DND-41 (cell line): Measurements from ENCODE around the gene DNAJC6.

Source experiments
- ATAC-seq: fragments of 200-7000 bp; cut with Tn5 transposase; 3 replicates; pipeline ENCODE4 v1.9.1; 2021; ENCODE audit warnings: low read depth; ENCODE audit not compliant: insufficient read depth
- DNase-seq: peaks from one replicate; pipeline ENCODE4 v3.0.0-alpha.2; 2020
- H2AFZ ChIP-seq: 2 replicates; pipeline ENCODE4 v1.6.0; 2012; ENCODE audit warnings: low read depth, low read length
- H3K27ac ChIP-seq: 2 replicates; pipeline ENCODE4 v1.5.1; 2012; ENCODE audit warnings: low read length, inconsistent platforms
- H3K27me3 ChIP-seq: fragments of 200-600 bp; sonication (generic); 2 replicates; pipeline ENCODE4 v1.6.0; 2012; ENCODE audit warnings: low read length, mild to moderate bottlenecking, inconsistent platforms; ENCODE audit not compliant: insufficient read depth, poor library complexity
- H3K36me3 ChIP-seq: 2 replicates; pipeline ENCODE4 v1.5.1; 2012; ENCODE audit warnings: low read length, inconsistent platforms; ENCODE audit not compliant: insufficient read depth
- H3K4me1 ChIP-seq: 2 replicates; pipeline ENCODE4 v1.5.1; 2012; ENCODE audit warnings: mild to moderate bottlenecking, low read length; ENCODE audit not compliant: insufficient read depth
- H3K4me2 ChIP-seq: 2 replicates; pipeline ENCODE4 v1.6.0; 2012; ENCODE audit warnings: mild to moderate bottlenecking, moderate library complexity, low read length, inconsistent platforms; ENCODE audit not compliant: insufficient read depth
- H3K4me3 ChIP-seq, 2 experiments: fragments of 200-600 bp in 1 of 2; shearing (Covaris generic) in 1 of 2; 2 replicates each; pipeline ENCODE4 v1.5.1; 2012 to 2016; ENCODE audit warnings: inconsistent platforms in 2 of 2, low read length in 2 of 2, mild to moderate bottlenecking in 2 of 2, low read depth in 1 of 2, moderate library complexity in 1 of 2
- H3K79me2 ChIP-seq: 2 replicates; pipeline ENCODE4 v1.6.0; 2012; ENCODE audit warnings: low read length, inconsistent platforms; ENCODE audit not compliant: insufficient read depth
- H3K9ac ChIP-seq: 2 replicates; pipeline ENCODE4 v1.6.0; 2012; ENCODE audit warnings: low read depth, mild to moderate bottlenecking, inconsistent platforms, low read length, moderate library complexity
- H3K9me3 ChIP-seq: 2 replicates; pipeline ENCODE4 v1.5.1; 2012; ENCODE audit warnings: low read length, moderate library complexity, mild to moderate bottlenecking, inconsistent platforms; ENCODE audit not compliant: insufficient read depth, severe bottlenecking
- H4K20me1 ChIP-seq: 2 replicates; pipeline ENCODE4 v1.6.0; 2012; ENCODE audit warnings: low read length; ENCODE audit not compliant: insufficient read depth
- CTCF ChIP-seq: IDR thresholded peaks from 2 replicates; pipeline ENCODE4 v1.5.1; 2012; ENCODE audit warnings: borderline replicate concordance, low read length, moderate library complexity, mild to moderate bottlenecking; ENCODE audit not compliant: poor library complexity, severe bottlenecking; ENCODE audit errors: extremely low read depth
- EZH2 ChIP-seq: IDR thresholded peaks from 3 replicates; pipeline ENCODE4 v1.6.1; 2012; ENCODE audit warnings: borderline replicate concordance, low read depth, mild to moderate bottlenecking, moderate library complexity, low read length, inconsistent platforms; ENCODE audit not compliant: severe bottlenecking

Gene DNAJC6

DNA sequence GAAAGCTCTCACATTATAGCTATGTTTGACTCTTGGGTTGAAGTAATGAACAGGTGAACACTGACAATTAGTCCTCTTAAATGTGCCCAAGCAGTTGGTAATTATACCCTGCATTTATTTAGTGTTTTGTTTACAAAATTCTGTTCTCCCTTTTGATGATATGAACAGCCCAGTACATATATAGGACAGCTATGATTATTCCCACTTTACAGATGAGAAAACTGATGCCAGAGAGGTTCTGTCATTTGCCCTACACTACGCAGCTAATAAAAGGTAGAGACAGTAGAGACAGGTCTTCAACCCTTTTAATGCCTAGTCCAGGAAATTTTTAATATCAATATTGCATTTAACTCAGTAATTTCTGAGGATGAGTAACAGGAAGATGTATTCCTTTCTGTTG, 46.1 kb upstream of the DNAJC6 start:
- H3K27me3 ChIP-seq = no peaks in the 10 kb centered on the region
- H3K4me3 ChIP-seq = no peak overlapping the region

DNA sequence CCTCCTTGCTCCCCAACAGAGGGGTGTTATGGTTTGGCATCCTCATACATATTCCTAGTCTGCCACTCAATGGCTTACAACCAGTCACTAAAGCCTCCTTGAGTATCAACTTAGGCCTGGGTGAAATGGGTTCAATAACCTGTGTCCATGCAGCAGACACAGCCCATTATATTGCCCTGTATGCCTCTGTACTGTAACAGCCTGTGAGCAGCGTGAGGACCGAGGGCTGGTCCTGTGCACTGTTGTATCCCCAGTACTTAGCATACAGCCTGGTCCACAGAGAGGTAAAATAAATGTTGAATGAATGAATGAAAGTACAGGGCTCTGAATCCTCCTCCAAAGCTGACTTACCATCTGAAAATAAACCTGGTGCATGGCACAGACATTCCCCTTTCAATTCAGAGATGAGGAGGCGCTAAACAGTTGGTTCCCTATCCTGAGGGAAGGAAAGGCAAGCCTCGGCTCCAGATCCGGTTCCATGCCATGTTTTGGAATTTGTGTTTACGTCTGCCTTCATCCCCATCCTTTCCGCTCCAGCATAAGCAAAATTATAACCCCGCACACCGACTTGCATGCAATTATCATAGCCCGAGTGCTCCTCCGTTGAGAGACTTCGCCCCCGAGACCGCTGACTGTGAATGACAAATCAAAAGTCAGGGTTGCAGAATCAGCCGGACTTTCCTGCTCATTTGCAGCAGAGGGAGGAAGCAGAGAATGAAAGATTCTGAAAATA, 45.0 kb upstream of the DNAJC6 start:
- Histone ChIP-seq H3K9me3 (no peaks in the 10 kb centered on the region), H3K4me1 (no peaks in the 10 kb centered on the region), H3K4me3 (no peak overlapping the region), H3K9ac (no peak overlapping the region), H3K27ac (no peak overlapping the region), H3K4me2 (no peak overlapping the region), H2AFZ (no peak overlapping the region), H3K79me2 (no peaks in the 10 kb centered on the region), H3K27me3 (no peaks in the 10 kb centered on the region), H3K36me3 (no peaks in the 10 kb centered on the region), H4K20me1 (no peaks in the 10 kb centered on the region)
- ATAC-seq (no peak), DNase-seq (no peak)
- TF ChIP-seq EZH2 (no peak), CTCF (no peak)

More for the DNA sequence above, 46.1 kb upstream of the DNAJC6 start:
- DNase-seq (no peak), ATAC-seq (no peak)
- Histone ChIP-seq H3K36me3 (no peaks in the 10 kb centered on the region), H2AFZ (no peak overlapping the region), H3K4me1 (no peaks in the 10 kb centered on the region), H4K20me1 (no peaks in the 10 kb centered on the region), H3K4me2 (no peak overlapping the region), H3K9me3 (no peaks in the 10 kb centered on the region), H3K27ac (no peak overlapping the region), H3K79me2 (no peaks in the 10 kb centered on the region), H3K9ac (no peak overlapping the region)
- no peak for TF ChIP-seq CTCF
- TF ChIP-seq EZH2 = no peak

GRCh38 chr1:65265296-65265650, 44.1 kb upstream of the DNAJC6 start:
- no peak for TF ChIP-seq CTCF
- no peak for TF ChIP-seq EZH2
- H3K27me3 ChIP-seq = no peaks in the 10 kb centered on the region
- H3K36me3 ChIP-seq = no peaks in the 10 kb centered on the region
- ATAC-seq (no peak), DNase-seq (no peak)
- H3K9ac ChIP-seq = no peak overlapping the region
- H4K20me1 ChIP-seq = no peaks in the 10 kb centered on the region
- no peaks in the 10 kb centered on the region for H3K9me3 ChIP-seq
- no peak overlapping the region for H3K27ac ChIP-seq
- no peaks in the 10 kb centered on the region for H3K79me2 ChIP-seq
- H3K4me2 ChIP-seq = no peak overlapping the region
- no peak overlapping the region for H2AFZ ChIP-seq
- no peaks in the 10 kb centered on the region for H3K4me1 ChIP-seq
- no peak overlapping the region for H3K4me3 ChIP-seq
